ENCODE results near the gene ZNF467.

The ZNF467 gene

GRCh38 chr7:149727899-149728476, 45.4 kb downstream of the ZNF467 start:
- DNase-seq (ENCODE audit: low spot score) = no peak
- no peak for TF ChIP-seq CTCF (IDR thresholded peaks at IDR 0.05; ENCODE audit: extremely low read depth, missing control alignments)

GRCh38 chr7:149727053-149727898, 46.1 kb downstream of the ZNF467 start:
- DNase-seq (ENCODE audit: low spot score) = no peak
- no peak for TF ChIP-seq CTCF (IDR thresholded peaks at IDR 0.05; ENCODE audit: extremely low read depth, missing control alignments)

GRCh38 chr7:149725916-149726315, 47.5 kb downstream of the ZNF467 start:
- no peak for DNase-seq (ENCODE audit: low spot score)
- no peak for TF ChIP-seq CTCF (IDR thresholded peaks at IDR 0.05; ENCODE audit: extremely low read depth, missing control alignments)

GRCh38 chr7:149725426-149725821, 48.0 kb downstream of the ZNF467 start:
- no peak for DNase-seq (ENCODE audit: low spot score)
- TF ChIP-seq CTCF (IDR thresholded peaks at IDR 0.05; ENCODE audit: extremely low read depth, missing control alignments) = no peak

GRCh38 chr7:149724661-149725425, 48.5 kb downstream of the ZNF467 start:
- DNase-seq (ENCODE audit: low spot score) = no peak
- TF ChIP-seq CTCF (IDR thresholded peaks at IDR 0.05; ENCODE audit: extremely low read depth, missing control alignments) = no peak

- no peak for TF ChIP-seq CTCF (IDR thresholded peaks at IDR 0.05; ENCODE audit: extremely low read depth, missing control alignments)
- DNase-seq (ENCODE audit: low spot score) = no peak
These were observed 49.4 kb downstream of the ZNF467 start for GRCh38 chr7:149723795-149724495.
